ENCODE results near the gene CAMKK2.

DNA sequence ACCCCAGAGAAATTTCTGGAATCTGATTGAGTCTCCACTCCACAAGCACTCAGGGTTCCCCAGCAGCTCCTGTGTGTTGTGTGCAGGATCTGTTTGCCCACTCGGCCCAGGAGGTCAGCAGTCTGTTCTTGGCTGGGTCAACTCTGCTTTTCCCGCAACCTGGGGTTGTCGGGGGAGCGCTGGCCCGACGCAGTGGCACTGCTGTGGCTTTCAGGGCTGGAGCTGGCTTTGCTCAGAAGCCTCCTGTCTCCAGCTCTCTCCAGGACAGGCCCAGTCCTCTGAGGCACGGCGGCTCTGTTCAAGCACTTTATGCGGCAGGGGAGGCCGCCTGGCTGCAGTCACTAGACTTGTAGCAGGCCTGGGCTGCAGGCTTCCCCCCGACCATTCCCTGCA lies 62.9 kb downstream of the CAMKK2 start:
- TF ChIP-seq, protein P1, sequence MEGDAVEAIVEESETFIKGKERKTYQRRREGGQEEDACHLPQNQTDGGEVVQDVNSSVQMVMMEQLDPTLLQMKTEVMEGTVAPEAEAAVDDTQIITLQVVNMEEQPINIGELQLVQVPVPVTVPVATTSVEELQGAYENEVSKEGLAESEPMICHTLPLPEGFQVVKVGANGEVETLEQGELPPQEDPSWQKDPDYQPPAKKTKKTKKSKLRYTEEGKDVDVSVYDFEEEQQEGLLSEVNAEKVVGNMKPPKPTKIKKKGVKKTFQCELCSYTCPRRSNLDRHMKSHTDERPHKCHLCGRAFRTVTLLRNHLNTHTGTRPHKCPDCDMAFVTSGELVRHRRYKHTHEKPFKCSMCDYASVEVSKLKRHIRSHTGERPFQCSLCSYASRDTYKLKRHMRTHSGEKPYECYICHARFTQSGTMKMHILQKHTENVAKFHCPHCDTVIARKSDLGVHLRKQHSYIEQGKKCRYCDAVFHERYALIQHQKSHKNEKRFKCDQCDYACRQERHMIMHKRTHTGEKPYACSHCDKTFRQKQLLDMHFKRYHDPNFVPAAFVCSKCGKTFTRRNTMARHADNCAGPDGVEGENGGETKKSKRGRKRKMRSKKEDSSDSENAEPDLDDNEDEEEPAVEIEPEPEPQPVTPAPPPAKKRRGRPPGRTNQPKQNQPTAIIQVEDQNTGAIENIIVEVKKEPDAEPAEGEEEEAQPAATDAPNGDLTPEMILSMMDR (IDR thresholded peaks at IDR 0.05; ENCODE audit: low read depth, low read length), result no peak
- no peak for TF ChIP-seq EZH2phosphoT487 (IDR thresholded peaks at IDR 0.05; ENCODE audit: low read depth)

Measured in OCI-LY3 (cell line).